GM12878 (cell line): ENCODE data around the gene OR2H2. TPM values are rescaled to one million over a fixed set of nuclear protein-coding genes. Genes with fewer than 3 reads are reported as not detected.

Experiments
- ATAC-seq: fragments of 200-7000 bp; cut with Tn5 transposase; 3 replicates; pipeline ENCODE4 v1.9.1; 2020; ENCODE audit warnings: mild to moderate bottlenecking, moderate library complexity
- BruUV-seq: library from RNA; stranded (reverse); fragments of 400-500 nt; replicated peaks from 2 replicates; lab custom pipeline; 2021; lab: Mats Ljungman, UMichigan
- CTCF ChIA-PET: fragments of 300-600 bp; sonication (Branson Sonifier 250); formaldehyde crosslinking; extraction: SDS; loops from one replicate; lab custom pipeline; 2021; ENCODE audit warnings: inconsistent platforms; lab: Yijun Ruan, JAX
- POLR2A ChIA-PET: fragments of 350-600 bp; formaldehyde crosslinking; extraction: SDS; loops from one replicate; lab custom pipeline; 2021; ENCODE audit warnings: inconsistent platforms; lab: Charles Lee
- RAD21 ChIA-PET: fragments of 300-600 bp; sonication (Branson Sonifier 250); formaldehyde crosslinking; loops from one replicate; lab custom pipeline; 2023; ENCODE audit warnings: antibody characterized with exemption; ENCODE audit not compliant: unreplicated experiment; lab: Charles Lee
- SMC1A ChIA-PET: fragments of 300-600 bp; sonication (Branson Sonifier 250); formaldehyde crosslinking; loops from one replicate; lab custom pipeline; 2023; ENCODE audit not compliant: unreplicated experiment, uncharacterized antibody; lab: Charles Lee
- DNase-seq: peaks from one replicate; pipeline ENCODE4 v3.0.0-alpha.2; 2011; ENCODE audit warnings: low read depth, low spot score
- FAIRE-seq: peaks from 3 replicates; lab custom pipeline; 2011; peaks lifted over from hg19 to GRCh38; lab: Jason Lieb, UNC
- H2AFZ ChIP-seq: 2 replicates; pipeline ENCODE4 v1.6.0; 2011; ENCODE audit warnings: low read depth, low read length, control low read depth; ENCODE audit not compliant: control insufficient read depth
- H3K27ac ChIP-seq: 2 replicates; pipeline ENCODE4 v1.5.1; 2011; ENCODE audit warnings: control low read depth; ENCODE audit not compliant: control insufficient read depth, insufficient read depth
- H3K27me3 ChIP-seq, 2 experiments: replicated peaks in 1 of 2; 2 replicates each; pipeline versions ENCODE4 v1.6.0 to v1.6.1; 2011; ENCODE audit warnings: low read length in 1 of 2; ENCODE audit not compliant: control insufficient read depth in 2 of 2, insufficient read depth in 2 of 2
- H3K36me3 ChIP-seq, 2 experiments: 2 replicates each; pipeline ENCODE4 v1.5.1; 2011; ENCODE audit warnings: low read length in 1 of 2; ENCODE audit not compliant: control insufficient read depth in 2 of 2, insufficient read depth in 2 of 2
- H3K4me1 ChIP-seq: 2 replicates; pipeline ENCODE4 v1.6.1; 2011; ENCODE audit warnings: mild to moderate bottlenecking, low read length, moderate library complexity, mixed read lengths; ENCODE audit not compliant: control insufficient read depth, insufficient read depth
- H3K4me2 ChIP-seq: 2 replicates; pipeline ENCODE4 v1.6.0; 2011; ENCODE audit warnings: control low read depth; ENCODE audit not compliant: control insufficient read depth, insufficient read depth
- H3K4me3 ChIP-seq: fragments of 200-600 bp; sonication (generic); 2 replicates; pipeline ENCODE4 v1.5.1; 2016
- H3K79me2 ChIP-seq: 2 replicates; pipeline ENCODE4 v1.6.0; 2011; ENCODE audit warnings: low read length; ENCODE audit not compliant: control insufficient read depth, insufficient read depth
- H3K9ac ChIP-seq: 2 replicates; pipeline ENCODE4 v1.8.0; 2011; ENCODE audit warnings: low read length, control low read depth, mixed read lengths; ENCODE audit not compliant: control insufficient read depth, insufficient read depth
- H3K9me3 ChIP-seq: replicated peaks from 3 replicates; pipeline ENCODE4 v1.5.1; 2011; ENCODE audit warnings: mild to moderate bottlenecking, low read length; ENCODE audit not compliant: control insufficient read depth, insufficient read depth
- H4K20me1 ChIP-seq: 2 replicates; pipeline ENCODE4 v1.6.0; 2011; ENCODE audit not compliant: control insufficient read depth, insufficient read depth
- ATF2 ChIP-seq: IDR thresholded peaks from 2 replicates; pipeline ENCODE4 v1.6.1; 2012; ENCODE audit warnings: low read length, inconsistent platforms
- BCL3 ChIP-seq: IDR thresholded peaks from 2 replicates; pipeline ENCODE4 v1.6.1; 2011; ENCODE audit warnings: borderline replicate concordance, low read depth, mild to moderate bottlenecking, moderate library complexity, low read length; ENCODE audit not compliant: insufficient read depth, poor library complexity, severe bottlenecking
- GABPA ChIP-seq: IDR thresholded peaks from 2 replicates; pipeline ENCODE4 v1.6.1; 2014; ENCODE audit warnings: antibody characterized with exemption, low read depth, mild to moderate bottlenecking, inconsistent platforms
- JUNB ChIP-seq: IDR thresholded peaks from 2 replicates; pipeline ENCODE4 v1.6.1; 2016; ENCODE audit warnings: antibody characterized with exemption, mild to moderate bottlenecking
- KLF5 ChIP-seq: fragments of 450-650 bp; IDR thresholded peaks from 2 replicates; pipeline ENCODE4 v1.6.1; 2014; ENCODE audit warnings: mild to moderate bottlenecking; ENCODE audit not compliant: partially characterized antibody
- POLR2AphosphoS2 ChIP-seq: IDR thresholded peaks from 2 replicates; pipeline ENCODE4 v1.6.1; 2011; ENCODE audit warnings: low read depth, mild to moderate bottlenecking, low read length, improper control_type of control experiment, moderate library complexity
- SKIL ChIP-seq: fragments of 450-650 bp; IDR thresholded peaks from 2 replicates; pipeline ENCODE4 v1.6.1; 2017; ENCODE audit warnings: mild to moderate bottlenecking, low read depth, inconsistent platforms; ENCODE audit not compliant: poor library complexity, severe bottlenecking
- SREBF2 ChIP-seq: IDR thresholded peaks from 2 replicates; pipeline ENCODE4 v1.6.1; 2012; ENCODE audit warnings: mild to moderate bottlenecking, low read length
- TBL1XR1 ChIP-seq: IDR thresholded peaks from 2 replicates; pipeline ENCODE4 v1.6.1; 2012; ENCODE audit warnings: low read depth, low read length, improper control_type of control experiment
- ZBTB40 ChIP-seq: fragments of 450-650 bp; IDR thresholded peaks from 2 replicates; pipeline ENCODE4 v1.6.1; 2016; ENCODE audit warnings: mild to moderate bottlenecking, moderate library complexity, borderline replicate concordance
- WGBS: methylation state at CpG from one replicate; pipeline ENCODE4 v1.1.6; 2016; ENCODE audit warnings: low lambda C conversion rate; ENCODE audit not compliant: insufficient replicate concordance, insufficient coverage; ENCODE audit errors: missing lambda C conversion rate; 5-methylcytosine and 5-hydroxymethylcytosine counted together
- in situ Hi-C: fragments of 300-500 bp; cut with MboI; formaldehyde crosslinking; loops from 9 replicates; pipeline ENCODE4 v1.14.3; 2018; ENCODE audit warnings: mixed read lengths
- intact Hi-C: fragments of 100-400 bp; cut with micrococcal nuclease; formaldehyde crosslinking; loops from one replicate; pipeline ENCODE4 v1.14.2; 2022; ENCODE audit not compliant: unreplicated experiment
- polyA plus RNA-seq, 11 experiments: library from polyadenylated mRNA; depleted of rRNA in 4 of 11; unstranded in 6 of 11; stranded (reverse) in 5 of 11; fragments of >200 nt; fragmentation: Nextera tagmentation in 4 of 11; fragmentation: Illumina TruSeq in 1 of 11; extraction: Ambion mirVana in 4 of 11; extraction: Trizol in 1 of 11; gene quantifications; 1 replicate in 1 of 11; 2 replicates in 10 of 11; pipeline versions ENCODE4 v1.2.1 to v1.2.3, GENCODE V29; 2011 to 2016; ENCODE audit warnings: inconsistent platforms in 2 of 11, missing spikeins in 2 of 11, low read depth in 1 of 11
- total RNA-seq, 4 experiments: library from RNA; depleted of rRNA in 3 of 4; stranded (reverse); fragments of >200 nt in 3 of 4; fragmentation: Illumina TruSeq in 1 of 4; extraction: Trizol in 1 of 4; gene quantifications; 2 replicates each; pipeline versions ENCODE4 v1.2.1 to v1.2.3, GENCODE V29; 2013 to 2021

The OR2H2 gene
- total and polyA plus RNA-seq, 10 of the 15 experiments (the other 5 are each of a cell fraction or from before 2014, with no cell fraction given), result not detected

- no peak for TF ChIP-seq ZBTB40
- TF ChIP-seq POLR2AphosphoS2, result no peak
- no peak for TF ChIP-seq JUNB
- TF ChIP-seq, all 136 proteins: peak for 0
Observed at GRCh38 chr6:29593199-29593855, 8.4 kb downstream of the OR2H2 start (continued).

- WGBS, result 43% methylated on average over 6 of the region's 6 CpGs
- no peaks in the 10 kb centered on the region for H3K79me2 ChIP-seq
- TF ChIP-seq ATF2, result no peak
- no peak for TF ChIP-seq SKIL
- TF ChIP-seq SREBF2, result no peak
- TF ChIP-seq BCL3, result no peak
- TF ChIP-seq GABPA, result no peak
- no peak for TF ChIP-seq TBL1XR1
- TF ChIP-seq KLF5, result no peak
Observed at GRCh38 chr6:29596381-29596900, 11.5 kb downstream of the OR2H2 start.

More at GRCh38 chr6:29596381-29596900, 11.5 kb downstream of the OR2H2 start:
- CTCF ChIA-PET, result interaction anchor here (0.6 to 1.3 kb wide), 3 partner anchors 21 to 525 kb away, joined by 3 read pairs; no protein-coding TSS in a partner anchor
- H3K4me2 ChIP-seq, result no peak overlapping the region
- H2AFZ ChIP-seq, result no peak overlapping the region
- H3K9ac ChIP-seq, result no peak overlapping the region
- no TSS peak for BruUV-seq
- FAIRE-seq (no peak), ATAC-seq (no peak), DNase-seq (no peak)
- no peak overlapping the region for H3K27ac ChIP-seq
- intact Hi-C loops (no loop called here), in situ Hi-C loops (loop anchor here (10.0 kb wide), 1 partner anchor 902 kb away; no protein-coding TSS in a partner anchor)
- H3K27me3 ChIP-seq, result no peaks in the 10 kb centered on the region
- H3K4me3 ChIP-seq, result no peak overlapping the region
- SMC1A ChIA-PET, result no interaction called here
- H3K4me1 ChIP-seq, result no peaks in the 10 kb centered on the region
- H3K36me3 ChIP-seq, result no peaks in the 10 kb centered on the region
- H3K9me3 ChIP-seq, result no peaks in the 10 kb centered on the region
- POLR2A ChIA-PET, result no interaction called here
- RAD21 ChIA-PET, result no interaction called here
- H4K20me1 ChIP-seq, result no peaks in the 10 kb centered on the region
